SIG-M5 treated with dmso at 0.1 percent for 504 hours (cell line): Measurements from ENCODE around the gene NAALADL1.
A peak's percentile ranks its signal among the peaks of the same experiment; 100 is the strongest.

Source experiments
- DNase-seq: peaks from one replicate; lab custom pipeline; 2025; ENCODE audit not compliant: unreplicated experiment; lab: John Stamatoyannopoulos, UW

NAALADL1 gene

GRCh38 chr11:65058419-65059054 lies at the start of gene NAALADL1:
Gene NAALADL1, minus strand, starts transcription at chr11:65058553. Its CDS starts 32 bp downstream, at chr11:65058521.
- no peak for DNase-seq

- no peak for DNase-seq
Measured at GRCh38 chr11:65107751-65108468, 49.6 kb upstream of the NAALADL1 start.

- DNase-seq, result no peak
Measured at GRCh38 chr11:65107078-65107477, 48.7 kb upstream of the NAALADL1 start.

GRCh38 chr11:65104628-65105027 lies 46.3 kb upstream of the NAALADL1 start:
- DNase-seq, result no peak

GRCh38 chr11:65103476-65103875 lies 45.1 kb upstream of the NAALADL1 start:
- DNase-seq, result no peak

- DNase-seq, result no peak
Measured at GRCh38 chr11:65102142-65103095, 44.1 kb upstream of the NAALADL1 start.

- DNase-seq, result no peak
Measured at GRCh38 chr11:65100674-65101350, 42.5 kb upstream of the NAALADL1 start.

GRCh38 chr11:65096926-65097325 lies 38.6 kb upstream of the NAALADL1 start:
- no peak for DNase-seq

- DNase-seq, result peak; percentile 90
Measured at GRCh38 chr11:65095974-65096806, 37.8 kb upstream of the NAALADL1 start, which contains the start of gene VPS51. Gene VPS51, plus strand, starts transcription at chr11:65096214. Its CDS starts 37 bp downstream, at chr11:65096251.

GRCh38 chr11:65095427-65095826 lies 37.1 kb upstream of the NAALADL1 start:
- no peak for DNase-seq

- DNase-seq, result no peak
Measured at GRCh38 chr11:65090628-65091027, 32.3 kb upstream of the NAALADL1 start.

- no peak for DNase-seq
Measured at GRCh38 chr11:65089621-65090020, 31.3 kb upstream of the NAALADL1 start.

- DNase-seq, result no peak
Measured at GRCh38 chr11:65087827-65088226, 29.5 kb upstream of the NAALADL1 start.

GRCh38 chr11:65087216-65087615 lies 28.9 kb upstream of the NAALADL1 start:
- DNase-seq, result no peak

- no peak for DNase-seq
Measured at GRCh38 chr11:65086809-65087208, 28.5 kb upstream of the NAALADL1 start.

- no peak for DNase-seq
Measured at GRCh38 chr11:65085446-65085845, 27.1 kb upstream of the NAALADL1 start.

GRCh38 chr11:65084598-65085375 lies 26.4 kb upstream of the NAALADL1 start:
- DNase-seq, result no peak

- peak; percentile 94 for DNase-seq
Measured at GRCh38 chr11:65083834-65084597, 25.7 kb upstream of the NAALADL1 start, which contains the start of the genes CDCA5 and ZFPL1. Gene CDCA5, minus strand, starts transcription at chr11:65084040. Its CDS starts 62 bp downstream, at chr11:65083978. Gene ZFPL1, plus strand, starts transcription at chr11:65084222. Its CDS starts 477 bp downstream, at chr11:65084699.
